H1 (cell line): ENCODE results near the gene NHSL2. TPM values are rescaled to one million over a fixed set of nuclear protein-coding genes. Genes with fewer than 3 reads are reported as not detected.
A peak's percentile ranks its signal among the peaks of the same experiment; 100 is the strongest.

Source experiments
- CTCF ChIA-PET: fragments of 300-600 bp; sonication (Branson Sonifier 250); formaldehyde crosslinking; loops from one replicate; lab custom pipeline; 2021; ENCODE audit not compliant: partially characterized antibody; lab: Charles Lee
- POLR2A ChIA-PET: fragments of 300-600 bp; sonication (Branson Sonifier 250); formaldehyde crosslinking; loops from one replicate; lab custom pipeline; 2021; ENCODE audit warnings: inconsistent platforms; ENCODE audit not compliant: partially characterized antibody; lab: Charles Lee
- DNase-seq, 2 experiments: peaks; one replicate each; pipeline versions ENCODE4 v3.0.0 to v3.0.0-alpha.2; 2010 to 2022; ENCODE audit warnings: low spot score in 2 of 2, low read depth in 1 of 2, mixed read lengths in 1 of 2
- FAIRE-seq: peaks from 2 replicates; lab custom pipeline; 2011; peaks lifted over from hg19 to GRCh38; lab: Jason Lieb, UNC
- H2AFZ ChIP-seq: 2 replicates; pipeline ENCODE4 v1.8.1; 2012; ENCODE audit warnings: low read length, inconsistent platforms
- H2AK5ac ChIP-seq: 2 replicates; pipeline ENCODE4 v1.6.1; 2013; ENCODE audit warnings: low read depth, low read length
- H2BK120ac ChIP-seq: replicated peaks from 2 replicates; pipeline ENCODE3; 2013; ENCODE audit warnings: low read depth, low read length, inconsistent platforms
- H2BK12ac ChIP-seq: 2 replicates; pipeline ENCODE4 v1.6.1; 2013; ENCODE audit warnings: low read depth, low read length
- H2BK15ac ChIP-seq: 2 replicates; pipeline ENCODE4 v1.6.1; 2013; ENCODE audit warnings: low read length
- H2BK20ac ChIP-seq: 2 replicates; pipeline ENCODE4 v1.6.1; 2013; ENCODE audit warnings: low read length
- H2BK5ac ChIP-seq: 2 replicates; pipeline ENCODE4 v1.6.1; 2013; ENCODE audit warnings: low read depth, low read length
- H3K14ac ChIP-seq: 2 replicates; pipeline ENCODE4 v1.6.1; 2013; ENCODE audit warnings: inconsistent platforms; ENCODE audit not compliant: insufficient read length
- H3K18ac ChIP-seq: 2 replicates; pipeline ENCODE4 v1.6.1; 2013; ENCODE audit warnings: low read length; ENCODE audit errors: extremely low read depth
- H3K23ac ChIP-seq: 2 replicates; pipeline ENCODE4 v1.6.1; 2013; ENCODE audit warnings: inconsistent platforms; ENCODE audit not compliant: insufficient read length
- H3K23me2 ChIP-seq: 2 replicates; pipeline ENCODE4 v1.6.1; 2013; ENCODE audit warnings: low read depth, low read length
- H3K27ac ChIP-seq: 2 replicates; pipeline ENCODE4 v1.6.1; 2011; ENCODE audit warnings: low read depth, low read length, inconsistent platforms
- H3K27me3 ChIP-seq, 4 experiments: replicated peaks in 1 of 4; 1 replicate in 1 of 4; 2 replicates in 3 of 4; pipeline versions ENCODE4 v1.6.1 to v1.8.1; 2011 to 2013; ENCODE audit warnings: low read length in 3 of 4, mild to moderate bottlenecking in 3 of 4, inconsistent platforms in 2 of 4, mixed read lengths in 2 of 4, moderate library complexity in 1 of 4; ENCODE audit not compliant: control insufficient read depth in 3 of 4, insufficient read depth in 3 of 4; ENCODE audit errors: extremely low read depth in 1 of 4
- H3K36me3 ChIP-seq, 4 experiments: 2 replicates each; pipeline versions ENCODE4 v1.6.1 to v1.8.1; 2011 to 2013; ENCODE audit warnings: mild to moderate bottlenecking in 4 of 4, low read length in 3 of 4, moderate library complexity in 2 of 4, control low read depth in 1 of 4, inconsistent platforms in 1 of 4; ENCODE audit not compliant: insufficient read depth in 4 of 4, control insufficient read depth in 2 of 4
- H3K4ac ChIP-seq: replicated peaks from 2 replicates; pipeline ENCODE3; 2013; ENCODE audit warnings: low read length, low read depth, mixed read lengths, inconsistent platforms; ENCODE audit not compliant: insufficient read length
- H3K4me1 ChIP-seq, 4 experiments: replicated peaks in 1 of 4; 1 replicate in 1 of 4; 2 replicates in 3 of 4; pipeline versions ENCODE4 v1.6.1 to v1.8.1; 2011 to 2013; ENCODE audit warnings: low read length in 3 of 4, inconsistent platforms in 2 of 4, mixed read lengths in 1 of 4; ENCODE audit not compliant: insufficient read depth in 4 of 4, control insufficient read depth in 3 of 4
- H3K4me2 ChIP-seq, 2 experiments: 2 replicates each; pipeline versions ENCODE4 v1.6.1 to v1.8.1; 2011 to 2013; ENCODE audit warnings: low read depth in 2 of 2, low read length in 2 of 2, control low read depth in 1 of 2, inconsistent platforms in 1 of 2, mild to moderate bottlenecking in 1 of 2; ENCODE audit not compliant: insufficient read depth in 1 of 2
- H3K4me3 ChIP-seq, 4 experiments: fragments of 200-600, 300-600 bp in 1 of 4; sonication (generic), shearing (Covaris generic), sonication (Bioruptor Twin) in 1 of 4; 2 replicates each; pipeline versions ENCODE4 v1.5.1 to v1.8.1; 2011 to 2016; ENCODE audit warnings: low read length in 4 of 4, low read depth in 3 of 4, control low read depth in 2 of 4, inconsistent platforms in 2 of 4, mild to moderate bottlenecking in 2 of 4, mixed read lengths in 1 of 4, moderate library complexity in 1 of 4; ENCODE audit not compliant: insufficient read depth in 2 of 4; ENCODE audit errors: extremely low read depth in 1 of 4
- H3K56ac ChIP-seq: replicated peaks from 2 replicates; pipeline ENCODE3; 2013; ENCODE audit warnings: low read depth, mild to moderate bottlenecking, mixed read lengths, low read length, inconsistent platforms; ENCODE audit not compliant: insufficient read length
- H3K79me1 ChIP-seq: 2 replicates; pipeline ENCODE4 v1.6.1; 2013; ENCODE audit warnings: low read depth, low read length, control low read depth
- H3K79me2 ChIP-seq, 2 experiments: 2 replicates each; pipeline versions ENCODE4 v1.6.1 to v1.8.1; 2012 to 2013; ENCODE audit warnings: low read length in 2 of 2, mild to moderate bottlenecking in 2 of 2, inconsistent platforms in 1 of 2; ENCODE audit not compliant: insufficient read depth in 2 of 2, control insufficient read depth in 1 of 2
- H3K9ac ChIP-seq, 4 experiments: replicated peaks in 1 of 4; 1 replicate in 1 of 4; 2 replicates in 3 of 4; pipeline versions ENCODE4 v1.6.1 to v1.8.1; 2011 to 2013; ENCODE audit warnings: low read depth in 3 of 4, low read length in 3 of 4, control low read depth in 2 of 4, mild to moderate bottlenecking in 2 of 4, moderate library complexity in 2 of 4, inconsistent platforms in 1 of 4; ENCODE audit errors: extremely low read depth in 1 of 4
- H3K9me3 ChIP-seq, 2 experiments: 2 replicates each; pipeline versions ENCODE4 v1.6.1 to v1.8.1; 2012 to 2013; ENCODE audit warnings: mild to moderate bottlenecking in 2 of 2, moderate library complexity in 2 of 2, control low read depth in 1 of 2, inconsistent platforms in 1 of 2, low read depth in 1 of 2, low read length in 1 of 2, mixed read lengths in 1 of 2; ENCODE audit not compliant: insufficient read depth in 2 of 2
- H4K20me1 ChIP-seq, 2 experiments: replicated peaks in 1 of 2; 2 replicates each; pipeline versions ENCODE3 to v1.8.1; 2011 to 2013; ENCODE audit warnings: inconsistent platforms in 2 of 2, low read length in 2 of 2, mild to moderate bottlenecking in 1 of 2; ENCODE audit not compliant: insufficient read depth in 2 of 2, control insufficient read depth in 1 of 2
- H4K5ac ChIP-seq: 2 replicates; pipeline ENCODE4 v1.6.1; 2013; ENCODE audit warnings: low read length, low read depth, mixed read lengths, inconsistent platforms; ENCODE audit not compliant: insufficient read length
- H4K8ac ChIP-seq: 2 replicates; pipeline ENCODE4 v1.8.0; 2013; ENCODE audit warnings: mild to moderate bottlenecking, moderate library complexity, low read length, inconsistent platforms; ENCODE audit not compliant: insufficient read depth; ENCODE audit errors: extremely low read depth
- H4K91ac ChIP-seq: replicated peaks from 2 replicates; pipeline ENCODE3; 2013; ENCODE audit warnings: low read length, mixed read lengths, inconsistent platforms; ENCODE audit not compliant: insufficient read length
- CTBP2 ChIP-seq: IDR thresholded peaks from 2 replicates; pipeline ENCODE4 v1.7.0; 2011; ENCODE audit warnings: borderline replicate concordance, mild to moderate bottlenecking, moderate library complexity, mixed read lengths, low read length; ENCODE audit not compliant: insufficient read depth, insufficient read length
- FOSL1 ChIP-seq: IDR thresholded peaks from 2 replicates; pipeline ENCODE4 v1.6.1; 2011; ENCODE audit warnings: mild to moderate bottlenecking, low read depth, low read length, moderate library complexity; ENCODE audit not compliant: insufficient read depth
- GTF2F1 ChIP-seq: IDR thresholded peaks from 2 replicates; pipeline ENCODE4 v1.6.1; 2012; ENCODE audit warnings: low read depth, low read length, improper control_type of control experiment, borderline replicate concordance
- RFX5 ChIP-seq: IDR thresholded peaks from 2 replicates; pipeline ENCODE4 v1.6.1; 2011; ENCODE audit warnings: low read depth, low read length, improper control_type of control experiment, borderline replicate concordance
- SP4 ChIP-seq: IDR thresholded peaks from 2 replicates; pipeline ENCODE4 v1.6.1; 2012; ENCODE audit warnings: low read length, inconsistent platforms
- TAF7 ChIP-seq: optimal IDR thresholded peaks from 2 replicates; pipeline ENCODE3; 2011; ENCODE audit warnings: low read depth, mild to moderate bottlenecking, inconsistent platforms, low read length, moderate library complexity, borderline replicate concordance
- WGBS, 2 experiments: shearing (Covaris generic) in 1 of 2; methylation state at CpG; one replicate each; pipeline versions ENCODE4 v1.1.6 to v1.1.7; 2013 to 2015; ENCODE audit warnings: low lambda C conversion rate in 2 of 2, mixed read lengths in 2 of 2, inconsistent platforms in 1 of 2, low coverage in 1 of 2, missing lambda C conversion rate in 1 of 2; ENCODE audit not compliant: insufficient replicate concordance in 2 of 2, insufficient coverage in 1 of 2, insufficient read length in 1 of 2; ENCODE audit errors: extremely low coverage in 1 of 2, missing lambda C conversion rate in 1 of 2; 5-methylcytosine and 5-hydroxymethylcytosine counted together
- polyA plus RNA-seq, 7 experiments: library from polyadenylated mRNA; depleted of rRNA in 3 of 7; stranded (reverse) in 5 of 7; unstranded in 2 of 7; fragments of >200 nt in 5 of 7; fragments of 200-250 nt in 2 of 7; gene quantifications; 1 replicate in 5 of 7; 2 replicates in 1 of 7; 4 replicates in 1 of 7; pipeline versions ENCODE4 v1.2.1 to v1.2.3, GENCODE V29; 2011 to 2013; ENCODE audit warnings: missing spikeins in 2 of 7, mixed read lengths in 2 of 7
- total RNA-seq: library from RNA; stranded (reverse); fragmentation: NEBNext Ultra II Directional; extraction: Animal tissue kit (Norgen Biotek cat#: 25700); gene quantifications from 2 replicates; pipeline ENCODE4 v1.2.1, GENCODE V29; 2021
- TF ChIP-seq, protein P1 (sequence below): IDR thresholded peaks from 2 replicates; pipeline ENCODE4 v1.6.1; 2012; ENCODE audit warnings: inconsistent platforms

NHSL2 gene
- total and polyA plus RNA-seq, 2 of the 8 experiments (the other 6 are each of a cell fraction or from before 2014, with no cell fraction given) = 3.7 to 7.2 TPM

DNA sequence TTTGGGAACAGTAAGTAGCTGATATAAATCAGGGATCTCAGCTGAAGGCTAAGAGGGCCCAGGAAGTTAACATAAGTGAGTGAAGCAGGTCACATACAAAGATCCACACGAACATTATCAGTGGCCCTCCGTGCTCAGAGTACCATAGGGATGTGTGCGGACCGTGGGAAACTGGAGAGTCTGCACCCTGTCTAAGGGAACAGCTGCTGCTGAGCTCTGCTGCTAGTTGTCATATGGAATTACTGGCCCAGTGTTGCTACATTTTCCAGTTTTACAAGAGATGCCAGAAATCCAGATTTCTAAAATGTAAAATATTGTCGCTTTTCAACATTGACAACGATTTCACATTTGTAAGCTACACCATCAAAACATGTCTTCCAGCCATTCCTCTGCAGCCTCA, 130.5 kb downstream of the NHSL2 start:
- no peak for TF ChIP-seq SP4
- TF ChIP-seq FOSL1 = no peak
- no peak for TF ChIP-seq GTF2F1
- TF ChIP-seq CTBP2 = no peak
- TF ChIP-seq RFX5 = no peak
- TF ChIP-seq TAF7 = no peak
- TF ChIP-seq, protein P1, sequence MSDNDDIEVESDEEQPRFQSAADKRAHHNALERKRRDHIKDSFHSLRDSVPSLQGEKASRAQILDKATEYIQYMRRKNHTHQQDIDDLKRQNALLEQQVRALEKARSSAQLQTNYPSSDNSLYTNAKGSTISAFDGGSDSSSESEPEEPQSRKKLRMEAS = no peak
- no peak for FAIRE-seq

More for the DNA sequence above, 130.5 kb downstream of the NHSL2 start:
- Histone ChIP-seq H3K27ac (no peak overlapping the region), H2AFZ (no peak overlapping the region), H3K4ac (no peak overlapping the region), H3K18ac (no peak overlapping the region), H4K20me1 (no peaks in the 10 kb centered on the region), H3K14ac (no peak overlapping the region), H3K79me1 (no peaks in the 10 kb centered on the region), H3K36me3 (no peaks in the 10 kb centered on the region), H4K5ac (no peak overlapping the region), H2BK12ac (no peak overlapping the region), H3K23me2 (no peaks in the 10 kb centered on the region), H3K9me3 (no peaks in the 10 kb centered on the region), H3K23ac (peak overlapping the region; percentile 27), H2BK15ac (no peak overlapping the region), H3K56ac (no peak overlapping the region), H3K79me2 (no peaks in the 10 kb centered on the region), H2BK20ac (no peak overlapping the region), H4K91ac (no peak overlapping the region), H2BK5ac (no peak overlapping the region), H3K4me1 (peaks cover 5 to 7% (median 5%) of the 10 kb centered on the region in 4 experiments; a peak in 6 of 7 replicates), H2BK120ac (no peak overlapping the region), H3K27me3 (no peaks in the 10 kb centered on the region), H4K8ac (no peak overlapping the region), H3K9ac (no peak overlapping the region), H3K4me3 (no peak overlapping the region), H3K4me2 (no peak overlapping the region), H2AK5ac (no peak overlapping the region)
- 98% methylated on average over 6 of the region's 6 CpGs; no CpG with 5 or more reads in 1 of the 2 experiments for WGBS, 2 experiments
- POLR2A ChIA-PET = interaction anchor here (0.6 kb wide), 1 partner anchor 835 kb away, joined by 3 read pairs; no protein-coding TSS in a partner anchor
- no peak for DNase-seq
- CTCF ChIA-PET = interaction anchor here (0.7 to 2.7 kb wide), 4 partner anchors 8 to 89 kb away, joined by 3 to 13 read pairs (median 4); no protein-coding TSS in a partner anchor
